ENCODE data around the gene GAPDHS. TPM values are rescaled to one million over a fixed set of nuclear protein-coding genes. Genes with fewer than 3 reads are reported as not detected.

The GAPDHS gene
- polyA plus RNA-seq, 4 donors = not detected

DNA sequence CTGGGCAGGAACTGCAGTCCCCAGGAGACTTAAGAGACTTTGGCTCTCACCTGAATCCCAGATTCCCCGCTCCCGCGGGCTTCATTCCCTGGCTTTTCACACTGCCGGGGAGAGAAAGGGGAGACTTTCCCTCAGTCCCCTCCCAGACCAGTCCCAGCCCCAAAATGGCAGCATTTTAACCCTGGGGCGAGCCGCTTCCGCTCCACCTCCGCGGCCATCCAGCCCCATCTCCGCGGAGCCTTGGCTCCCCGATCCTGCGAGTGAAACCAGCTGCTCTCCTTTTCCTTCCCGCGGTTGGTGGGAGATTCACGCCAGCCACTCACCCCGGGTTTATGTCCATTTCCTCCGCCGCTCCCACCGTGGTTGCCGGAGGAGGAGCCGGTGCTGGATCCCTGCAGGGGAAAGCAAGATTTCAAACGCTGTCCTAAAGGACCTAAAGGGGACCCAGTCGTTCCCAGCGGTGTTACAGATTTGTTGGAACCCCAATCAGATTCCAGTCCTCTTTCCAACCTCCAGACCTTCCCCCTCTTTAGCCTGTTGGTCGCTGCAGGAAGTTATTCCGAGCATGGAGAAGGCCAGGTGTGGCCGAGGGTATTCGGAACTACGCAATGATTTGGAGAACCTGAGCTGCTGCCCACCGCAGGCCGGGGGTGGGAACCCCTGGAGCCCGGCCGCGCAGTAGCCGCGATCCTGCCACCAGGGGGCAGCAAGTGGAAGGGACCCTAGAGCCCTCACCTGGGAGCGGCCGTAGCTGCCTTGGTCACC lies 23.2 kb upstream of the GAPDHS start:
- DNase-seq (ENCODE audit: low read depth in 4 of 4, low spot score in 3 of 4) = peak; percentile 67 to 75 (median 72)

DNA sequence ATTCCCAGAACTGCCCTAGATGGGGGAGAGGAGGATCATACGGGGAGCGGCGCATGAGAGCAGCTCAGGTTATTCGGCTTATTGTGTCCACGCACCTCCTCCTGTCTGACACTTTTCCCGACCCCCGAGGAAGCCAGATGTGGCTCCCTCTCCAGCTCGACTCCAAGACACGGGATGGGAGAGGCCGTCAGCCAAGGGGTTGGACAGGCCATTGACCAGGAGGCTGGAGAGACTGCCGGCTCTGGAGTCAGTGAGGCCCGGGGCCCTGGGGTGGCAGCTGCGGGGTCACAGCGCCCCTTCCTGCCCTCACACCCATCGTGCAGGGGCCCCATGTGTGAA lies 22.7 kb upstream of the GAPDHS start:
- DNase-seq (ENCODE audit: low read depth in 4 of 4, low spot score in 3 of 4) = no peak

DNA sequence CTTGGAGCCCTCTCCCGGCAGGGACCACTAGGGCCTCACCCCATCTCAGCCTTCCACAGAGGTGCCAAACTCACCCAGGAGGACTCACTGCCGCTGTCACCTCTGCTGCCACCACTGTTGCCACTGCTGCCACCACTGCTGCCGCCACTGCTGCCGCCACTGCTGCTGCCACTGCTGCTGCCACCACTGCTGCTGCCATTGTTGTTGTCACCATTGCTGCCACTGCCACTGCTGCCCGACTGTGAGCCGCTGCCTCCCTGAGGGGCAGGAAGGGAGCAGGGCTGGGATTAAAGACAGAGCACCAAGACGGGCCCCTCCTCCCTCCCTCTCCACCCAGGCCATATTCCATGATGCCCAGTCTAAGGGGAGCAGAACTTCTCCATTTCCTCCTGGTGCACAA lies 21.9 kb upstream of the GAPDHS start:
- DNase-seq (ENCODE audit: low read depth in 4 of 4, low spot score in 3 of 4) = no peak

DNA sequence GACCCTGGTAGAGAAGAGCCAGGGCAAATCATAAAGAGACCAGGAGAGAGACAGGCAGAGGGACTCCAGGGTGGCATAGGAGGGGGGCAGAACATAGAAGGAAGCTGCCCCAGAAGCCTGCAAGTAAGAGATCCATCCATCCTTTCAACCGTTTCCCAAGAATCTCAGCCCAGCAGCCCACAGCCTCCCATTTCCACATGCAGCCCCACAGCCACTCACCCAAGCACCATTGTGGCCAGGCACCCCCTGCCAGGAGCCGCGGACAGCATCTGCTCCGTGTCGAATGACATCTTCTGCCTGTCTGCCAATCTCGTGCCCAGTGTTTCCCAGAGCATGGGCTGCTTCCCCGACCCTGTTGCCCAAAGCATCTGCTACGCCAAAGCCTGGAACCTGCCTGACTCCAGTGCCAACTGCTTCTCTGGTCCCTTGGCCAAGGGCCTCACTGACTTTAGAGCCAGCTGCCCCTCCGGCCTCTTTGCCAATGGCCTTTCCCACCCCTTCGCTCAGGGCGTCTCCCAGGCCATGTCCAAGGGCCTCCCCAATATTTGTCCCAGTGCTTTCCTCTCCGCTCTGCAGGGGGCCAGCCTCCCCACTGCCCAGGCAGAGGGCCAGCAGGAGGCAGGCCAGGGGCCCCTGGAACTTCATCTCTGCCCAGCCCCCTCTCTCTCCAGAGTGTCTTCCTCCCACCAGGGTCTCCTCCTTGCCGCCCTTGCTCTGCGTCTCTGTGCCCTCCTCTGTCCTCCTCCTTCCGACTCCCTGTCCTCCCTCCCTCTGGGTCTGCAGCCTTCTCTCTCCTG lies 20.2 kb upstream of the GAPDHS start:
- no peak for DNase-seq (ENCODE audit: low read depth in 4 of 4, low spot score in 3 of 4)

DNA sequence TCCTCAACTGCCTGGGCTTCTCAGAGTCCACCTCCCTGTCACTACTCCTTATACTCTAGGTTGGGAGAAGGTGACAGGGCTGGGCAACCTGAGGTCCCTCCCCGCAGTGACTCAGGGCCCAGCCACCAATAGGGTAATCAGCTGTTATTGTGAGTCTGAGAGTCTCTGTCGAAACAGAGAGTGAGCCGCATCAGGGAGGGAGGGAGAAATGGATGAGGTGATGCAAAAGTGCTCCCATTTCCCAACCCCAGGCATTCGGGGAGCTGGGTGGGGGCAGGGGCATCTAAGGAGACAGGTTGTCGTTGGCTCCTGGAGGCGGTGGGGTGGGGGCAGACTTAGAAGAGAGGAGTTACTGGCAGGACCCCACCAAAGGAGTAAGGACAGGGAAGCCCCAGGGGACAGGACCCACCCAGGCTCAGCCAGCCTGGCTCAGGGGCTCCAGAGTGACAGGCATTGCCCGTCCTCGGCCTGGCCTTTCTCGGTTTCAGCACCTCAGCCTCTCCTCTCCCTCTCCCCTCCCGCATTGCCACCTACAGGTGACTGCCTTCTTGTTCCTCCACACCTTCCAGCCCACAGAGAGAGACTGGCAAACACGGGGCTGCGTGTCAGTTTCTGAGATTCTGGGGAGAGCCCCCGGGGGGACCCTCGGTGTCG lies 19.5 kb upstream of the GAPDHS start, which contains the start of gene DMKN:
Gene DMKN (minus strand): TSS at position 22 of the 654 bp plus-strand sequence. CDS start 174 bp downstream, outside the sequence.
- DNase-seq (ENCODE audit: low read depth in 4 of 4, low spot score in 3 of 4) = no peak

DNA sequence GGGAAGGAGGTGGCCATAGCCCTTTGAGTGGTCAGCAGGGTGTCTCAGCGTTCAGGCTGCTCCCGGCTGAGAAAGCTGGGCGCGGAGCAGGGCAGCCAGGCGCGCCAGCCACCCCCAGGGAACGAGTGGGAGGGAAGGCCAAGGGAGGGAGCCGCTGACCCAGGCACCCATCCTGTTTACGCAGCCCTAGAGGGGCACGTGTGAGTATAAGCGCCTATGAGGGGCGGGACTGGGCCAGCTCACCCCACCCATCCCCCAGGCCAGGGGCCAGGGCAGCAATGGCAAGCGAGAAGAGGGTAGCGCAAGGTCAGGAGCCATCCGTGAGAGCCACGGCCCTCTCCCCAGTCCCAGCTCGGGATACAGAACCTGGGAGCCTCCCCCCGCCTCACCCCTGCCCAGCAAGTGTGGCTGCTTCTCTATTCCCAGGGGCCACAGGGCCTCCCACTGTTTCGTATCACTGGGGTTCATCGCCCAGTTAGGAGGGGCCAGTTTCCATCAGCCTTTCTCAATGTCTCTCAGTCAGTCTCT lies 18.9 kb upstream of the GAPDHS start:
- DNase-seq (ENCODE audit: low read depth in 4 of 4, low spot score in 3 of 4) = no peak

DNA sequence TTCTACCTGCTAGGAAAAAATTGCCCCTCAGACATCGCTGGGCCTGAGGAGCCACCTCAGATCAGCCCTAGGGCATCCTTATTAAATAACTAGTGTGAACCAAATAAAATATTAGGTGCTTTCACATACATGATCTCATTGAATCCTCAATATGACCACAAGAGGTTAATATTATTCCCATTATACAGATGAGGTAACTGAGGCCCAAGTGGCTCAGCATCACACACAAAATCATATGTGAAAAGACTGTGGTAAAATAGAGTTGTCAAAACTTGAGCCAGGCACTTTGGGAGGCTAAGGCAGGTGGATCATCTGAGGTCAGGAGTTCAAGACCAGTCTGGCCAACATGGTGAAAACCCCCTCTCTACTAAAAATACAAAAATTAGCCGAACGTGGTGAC lies 16.9 kb upstream of the GAPDHS start:
- no peak for DNase-seq (ENCODE audit: low read depth in 4 of 4, low spot score in 3 of 4)

DNA sequence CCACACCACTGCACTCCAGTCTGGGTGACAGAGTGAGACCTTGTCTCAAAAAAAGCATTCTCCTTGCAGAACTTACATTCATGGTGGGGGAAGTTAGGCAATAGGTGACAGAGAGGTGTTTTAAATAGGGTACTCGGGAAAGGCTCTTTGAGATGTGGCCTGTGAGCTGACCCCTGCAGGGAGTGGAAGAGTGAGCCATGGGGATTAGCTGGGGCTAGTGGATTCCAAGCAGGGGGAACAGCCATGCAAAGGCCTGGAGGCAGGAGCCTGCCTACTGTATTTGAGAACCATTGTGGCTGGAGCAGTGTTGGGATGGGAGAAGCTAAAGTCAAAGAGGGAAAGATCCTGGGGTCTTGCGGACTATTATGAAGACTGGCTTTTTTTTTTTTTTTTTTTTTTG lies 15.9 kb upstream of the GAPDHS start:
- DNase-seq (ENCODE audit: low read depth in 4 of 4, low spot score in 3 of 4) = no peak

DNA sequence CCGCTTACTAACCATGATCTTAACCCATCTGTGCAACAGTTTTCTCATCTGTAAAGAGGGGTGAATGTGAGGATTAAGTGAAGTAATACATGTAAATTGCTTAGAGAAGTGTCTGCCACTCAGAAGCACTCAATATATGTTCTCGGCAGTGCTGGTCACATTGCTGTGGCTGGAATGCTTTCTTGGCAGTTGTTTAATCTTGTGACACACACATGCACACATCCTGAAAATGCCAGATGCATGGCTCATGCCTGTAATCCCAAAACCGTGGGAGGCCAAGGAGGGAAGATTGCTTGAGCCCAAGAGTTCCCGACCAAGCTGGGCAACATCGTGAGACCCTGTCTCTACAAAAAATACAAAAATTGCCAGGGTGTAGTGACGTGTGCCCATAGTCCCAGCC lies 14.9 kb upstream of the GAPDHS start:
- no peak for DNase-seq (ENCODE audit: low read depth in 4 of 4, low spot score in 3 of 4)

DNA sequence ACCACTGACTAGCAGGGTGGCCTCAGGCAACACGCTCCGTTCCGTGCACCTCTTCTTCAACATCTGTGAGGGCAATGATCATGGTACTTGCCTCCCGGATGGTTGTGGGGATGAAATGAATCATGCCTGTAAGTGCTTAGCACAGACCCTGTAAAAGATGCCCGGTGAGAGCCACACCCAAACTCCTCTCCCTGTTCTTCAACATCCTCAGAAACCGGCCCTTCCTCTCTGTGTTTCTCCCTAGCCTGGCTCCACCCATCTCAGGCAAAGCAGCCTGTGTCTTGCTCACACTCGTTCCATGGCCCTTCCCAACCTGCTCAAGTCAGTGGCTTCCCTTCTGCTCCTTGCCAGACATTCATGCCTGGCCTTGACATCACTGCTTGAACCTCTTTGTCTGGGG lies 14.0 kb upstream of the GAPDHS start:
- no peak for DNase-seq (ENCODE audit: low read depth in 4 of 4, low spot score in 3 of 4)

DNA sequence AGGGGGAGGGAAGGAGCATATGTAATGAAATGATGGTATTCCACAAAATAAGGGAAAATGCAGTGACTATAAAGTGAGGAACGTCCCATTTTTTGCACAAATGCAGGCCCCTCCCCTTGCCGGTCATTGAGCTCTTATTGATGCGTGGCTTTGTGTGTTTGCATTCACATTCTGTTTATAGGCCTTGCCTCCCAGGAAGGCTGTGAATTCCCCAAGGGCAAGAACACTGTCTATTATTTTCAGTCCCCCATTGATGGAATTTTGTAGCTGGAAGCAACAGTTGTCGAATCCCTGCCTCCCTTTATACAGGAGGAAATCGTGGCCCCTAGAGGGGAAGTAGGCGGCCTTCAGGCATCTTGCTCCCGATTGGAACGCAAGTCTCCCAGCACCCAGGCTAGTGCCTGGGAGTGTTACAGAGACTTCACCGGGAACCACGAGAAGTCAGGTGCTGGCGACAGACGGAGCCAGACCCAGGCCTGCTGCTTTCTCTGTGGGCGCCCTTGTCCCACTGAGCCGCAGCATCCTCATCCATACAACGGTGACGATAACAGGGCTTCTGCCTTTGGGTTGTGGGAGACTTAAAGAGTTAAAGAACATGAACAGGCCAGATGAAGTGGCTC lies 12.0 kb upstream of the GAPDHS start:
- no peak for DNase-seq (ENCODE audit: low read depth in 4 of 4, low spot score in 3 of 4)

DNA sequence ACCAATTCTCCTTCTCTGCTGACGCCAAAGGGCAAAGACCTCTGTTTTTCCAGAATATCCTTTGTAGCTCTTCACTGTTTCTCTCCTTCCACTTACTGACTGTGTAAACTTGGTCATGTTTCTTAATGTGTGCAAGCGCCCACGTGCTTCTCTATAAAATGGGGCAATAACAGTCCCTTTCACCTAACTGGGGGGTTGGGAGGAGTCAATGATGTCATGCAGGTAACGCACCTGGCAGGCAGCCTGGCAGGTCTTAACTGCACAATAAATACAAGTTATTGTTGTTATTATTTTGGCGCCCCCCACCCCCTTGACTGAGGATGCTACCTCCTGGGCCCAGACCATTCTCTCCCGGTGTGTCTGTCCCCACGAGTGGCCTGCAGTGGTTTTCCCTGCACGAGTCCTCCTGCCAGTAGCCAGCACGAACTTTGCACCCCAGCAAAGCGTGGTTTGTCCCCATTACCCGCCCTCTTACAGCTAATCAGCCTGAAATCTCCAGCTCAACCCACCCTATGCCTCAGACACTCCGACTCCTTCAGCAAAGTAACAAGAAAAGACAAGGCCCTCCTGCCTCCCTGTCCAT lies 10.4 kb upstream of the GAPDHS start:
- DNase-seq (ENCODE audit: low read depth in 4 of 4, low spot score in 3 of 4) = no peak

DNA sequence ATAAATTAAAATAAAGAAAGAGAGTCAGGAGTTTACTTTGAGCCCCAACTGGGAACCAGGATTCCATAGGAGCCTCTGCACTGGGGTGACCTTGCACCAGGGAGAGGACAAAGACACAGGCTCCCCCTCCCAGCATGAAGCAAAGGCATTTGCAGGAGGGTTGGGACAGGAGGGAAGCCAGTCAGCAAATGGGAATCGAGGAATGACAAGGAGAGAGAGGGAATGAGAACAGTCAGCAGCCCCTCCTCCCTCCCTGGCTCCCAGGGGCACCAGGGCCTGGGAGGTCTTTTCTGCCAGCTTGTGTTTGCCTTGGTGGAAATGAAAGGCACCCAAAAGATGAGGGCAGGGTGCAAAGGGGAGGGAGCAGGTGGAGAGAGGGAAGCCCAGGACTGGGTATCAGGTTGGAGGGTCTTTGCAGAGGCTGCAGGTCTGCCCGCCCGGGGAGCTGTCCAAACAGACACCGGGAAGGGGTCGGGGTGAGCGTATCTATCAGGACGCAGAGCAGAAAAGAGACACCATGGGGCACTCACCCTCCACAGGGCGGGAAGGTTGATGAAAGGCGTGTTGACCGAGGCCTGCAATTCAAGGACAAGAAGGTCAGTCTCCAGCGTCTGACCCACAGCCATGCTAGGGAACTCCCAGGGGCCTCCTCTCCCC lies 8.9 kb upstream of the GAPDHS start:
- no peak for DNase-seq (ENCODE audit: low read depth in 4 of 4, low spot score in 3 of 4)

DNA sequence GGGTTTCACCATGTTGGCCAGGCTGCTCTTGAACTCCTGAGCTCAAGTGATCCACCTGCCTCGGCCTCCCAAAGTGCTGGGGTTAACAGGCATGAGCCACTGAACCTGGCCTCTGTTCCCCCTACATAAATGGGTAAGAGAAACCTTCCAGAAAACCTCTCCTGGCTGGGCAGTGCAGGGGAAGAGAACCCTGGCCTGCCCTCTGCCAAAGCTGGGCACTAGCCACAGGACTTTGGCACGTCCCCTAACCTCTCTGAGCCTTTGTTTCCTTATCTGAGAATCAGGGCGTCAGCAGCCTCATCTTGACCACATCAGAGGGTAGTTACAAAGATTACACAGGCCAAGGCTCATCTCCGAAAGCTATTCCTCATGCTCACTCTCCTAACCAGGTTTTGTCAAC lies 7.4 kb upstream of the GAPDHS start:
- DNase-seq (ENCODE audit: low read depth in 4 of 4, low spot score in 3 of 4) = no peak

DNA sequence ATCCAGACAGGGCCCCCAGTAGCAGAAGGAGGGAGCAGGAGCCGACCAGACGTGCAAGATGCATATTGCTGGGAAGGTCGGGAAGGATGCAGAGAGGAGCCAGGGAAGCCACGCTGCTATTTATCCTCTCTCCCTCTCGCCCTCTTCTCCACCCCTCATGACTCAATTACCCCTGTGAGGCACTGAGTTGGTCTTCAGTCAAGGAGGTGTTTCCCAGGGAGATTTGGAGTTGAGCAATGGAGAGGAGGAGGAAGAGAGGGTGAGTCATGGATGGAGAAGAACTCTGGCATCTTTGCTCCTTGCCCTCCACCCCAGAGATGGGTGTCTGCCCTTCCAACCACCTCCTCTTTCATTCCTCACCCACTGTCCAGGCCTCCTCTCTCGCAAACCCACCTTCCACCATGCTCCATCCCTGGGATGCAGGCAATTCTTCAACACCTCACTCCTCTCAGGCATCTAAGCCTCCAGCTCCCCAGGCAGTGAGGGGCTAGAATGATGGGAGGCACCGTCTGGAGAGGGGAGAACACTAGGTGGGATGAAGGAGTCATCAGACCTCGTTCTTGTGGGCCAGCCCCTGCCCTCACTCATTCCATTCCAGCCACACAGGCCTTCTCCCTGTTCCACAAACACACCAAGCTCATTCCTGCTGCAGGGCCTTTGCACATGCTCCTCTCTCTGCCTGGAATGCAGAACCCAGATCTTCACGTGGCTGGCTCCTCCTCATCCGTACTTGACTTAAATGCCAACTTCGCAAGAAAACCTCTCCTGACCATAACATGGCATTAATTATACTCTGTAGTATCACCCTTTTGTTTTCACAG lies 4.8 kb upstream of the GAPDHS start, which contains the start of gene SBSN:
Gene SBSN (minus strand): TSS at position 94 of the 821 bp plus-strand sequence. CDS start 30 bp downstream, at position 64.
- no peak for DNase-seq (ENCODE audit: low read depth in 4 of 4, low spot score in 3 of 4)

DNA sequence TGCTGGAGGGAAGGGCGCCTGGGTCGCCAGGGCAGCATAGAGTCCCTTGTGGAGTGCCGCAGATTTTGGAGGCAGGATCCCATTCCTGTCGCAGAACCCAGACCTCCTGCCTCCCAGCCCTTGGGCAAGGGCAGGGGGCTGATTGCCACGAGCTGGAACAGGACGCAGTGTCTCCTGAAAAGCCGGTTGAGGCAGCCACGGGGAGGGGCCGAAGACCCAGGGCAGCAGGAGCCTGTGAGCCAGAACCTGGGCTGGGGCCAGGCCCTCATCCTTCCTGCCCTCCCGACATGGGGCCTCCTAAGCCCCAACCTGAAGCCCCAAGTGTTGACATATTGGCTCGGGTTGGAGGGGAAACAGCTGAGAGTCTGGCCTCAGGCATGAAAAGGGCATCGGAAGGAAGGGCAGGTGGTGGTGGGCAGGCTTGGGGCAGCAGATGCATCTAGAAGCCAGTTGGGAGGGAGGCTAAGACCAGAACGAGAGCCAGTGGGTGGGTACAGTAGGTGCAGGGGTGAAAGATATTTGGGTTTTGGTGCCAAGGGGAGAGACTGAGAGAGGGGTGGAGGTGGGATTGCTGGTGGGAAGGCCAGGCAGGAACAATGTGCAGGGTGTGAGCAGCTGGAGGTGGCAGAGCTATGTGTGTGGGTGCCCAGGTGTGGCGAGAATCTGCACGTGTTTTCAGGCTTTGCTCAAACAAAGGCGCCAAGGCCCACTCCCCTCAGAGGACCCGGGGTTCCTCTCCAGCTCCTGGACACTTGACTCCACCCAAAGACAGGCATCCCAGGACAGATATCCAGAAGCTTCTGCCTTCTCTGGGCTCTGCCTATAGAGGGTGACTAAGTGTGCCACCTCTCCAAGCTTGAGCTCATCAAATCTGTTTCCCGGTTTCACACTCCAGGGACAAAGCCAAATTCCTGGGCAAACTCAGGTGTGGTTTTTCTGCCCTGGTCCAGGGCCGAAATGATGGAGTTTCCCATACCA lies 3.7 kb upstream of the GAPDHS start:
- DNase-seq (ENCODE audit: low read depth in 4 of 4, low spot score in 3 of 4) = no peak

DNA sequence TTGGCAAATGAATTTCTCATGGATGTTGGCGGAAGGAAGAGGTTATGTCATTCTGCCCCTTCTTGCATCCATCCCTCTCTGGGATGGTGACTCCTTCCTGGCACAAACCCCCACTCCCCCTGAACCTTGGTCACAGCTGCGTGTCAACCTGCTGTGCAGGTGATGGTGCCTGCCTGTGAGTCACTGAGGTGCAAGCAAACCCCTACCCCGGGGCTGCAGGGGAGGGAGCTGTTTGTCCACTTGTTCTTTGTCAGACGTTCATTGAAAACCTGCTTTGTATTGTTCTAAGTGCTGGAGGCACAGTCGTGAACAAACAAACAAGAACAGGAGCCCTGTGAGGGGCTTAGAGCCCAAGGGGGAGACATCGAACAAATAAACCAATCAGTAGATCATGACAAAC lies 2.0 kb upstream of the GAPDHS start:
- DNase-seq (ENCODE audit: low read depth in 4 of 4, low spot score in 3 of 4) = no peak

DNA sequence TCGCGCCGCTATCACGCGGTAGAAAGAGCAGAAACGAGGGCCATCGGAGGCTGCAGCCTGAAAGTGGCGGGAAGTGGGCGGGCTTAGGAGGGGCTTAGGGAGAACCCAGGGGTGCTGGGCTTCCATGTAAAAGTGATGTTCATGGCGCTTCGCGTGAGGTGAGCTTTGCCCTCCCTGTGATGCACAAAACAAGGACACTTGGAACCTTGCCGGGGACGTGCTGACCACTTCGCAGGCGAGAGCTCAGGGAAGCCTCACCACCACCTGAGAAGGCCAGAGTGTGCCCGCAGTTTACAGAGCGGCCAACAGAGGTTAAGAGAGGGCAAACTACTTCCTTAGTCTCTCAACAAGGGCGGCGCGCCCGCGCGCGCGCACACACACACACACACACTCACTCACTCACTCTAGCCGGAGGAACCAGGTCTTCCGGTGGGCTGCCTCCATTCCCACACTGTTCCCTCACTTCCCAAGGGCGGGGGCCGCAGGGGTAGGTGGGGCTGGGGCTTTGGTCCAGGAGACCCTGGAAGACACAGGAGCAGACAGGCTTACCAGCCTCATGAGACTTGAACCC lies 651 bp downstream of the GAPDHS start:
- DNase-seq (ENCODE audit: low read depth in 4 of 4, low spot score in 3 of 4) = no peak
